22Rv1 (cell line): Measurements from ENCODE around the gene NFX1.
"Not testable (repeated sequence)": the region's sequence is repeated elsewhere in the genome, so short reads cannot be mapped to it uniquely, and the experiment has no call there.

Source experiments
- H3K27ac ChIP-seq: fragments of 450-650 bp; 2 replicates; pipeline ENCODE4 v1.5.1; 2017
- CTCF ChIP-seq: fragments of 450-650 bp; IDR thresholded peaks from 2 replicates; pipeline ENCODE4 v1.5.1; 2017; ENCODE audit warnings: mild to moderate bottlenecking
- ZFX ChIP-seq: fragments of 450-650 bp; IDR thresholded peaks from 2 replicates; pipeline ENCODE4 v1.6.1; 2017; ENCODE audit warnings: antibody characterized with exemption, borderline replicate concordance

NFX1 gene

GRCh38 chr9:33377089-33377715 is 86.9 kb downstream of the NFX1 start:
- no peak overlapping the region for H3K27ac ChIP-seq
- TF ChIP-seq CTCF: no peak
- no peak for TF ChIP-seq ZFX

GRCh38 chr9:33378121-33378795 is 87.9 kb downstream of the NFX1 start:
- TF ChIP-seq ZFX (no peak), CTCF (no peak)
- no peak overlapping the region for H3K27ac ChIP-seq

GRCh38 chr9:33379666-33380389 is 89.5 kb downstream of the NFX1 start:
- H3K27ac ChIP-seq: no peak overlapping the region
- TF ChIP-seq CTCF (no peak), ZFX (no peak)

- no peak for TF ChIP-seq CTCF
- no peak for TF ChIP-seq ZFX
- H3K27ac ChIP-seq: no peak overlapping the region
Observed at GRCh38 chr9:33380390-33381094, 90.2 kb downstream of the NFX1 start.

GRCh38 chr9:33381231-33381791 is 91.0 kb downstream of the NFX1 start:
- no peak overlapping the region for H3K27ac ChIP-seq

GRCh38 chr9:33382397-33382796 is 92.1 kb downstream of the NFX1 start:
- H3K27ac ChIP-seq: not testable (repeated sequence)

More at GRCh38 chr9:33381231-33381791, 91.0 kb downstream of the NFX1 start:
- no peak for TF ChIP-seq ZFX
- no peak for TF ChIP-seq CTCF

GRCh38 chr9:33383396-33383795 is 93.1 kb downstream of the NFX1 start:
- H3K27ac ChIP-seq: not testable (repeated sequence)

GRCh38 chr9:33385536-33385935 is 95.2 kb downstream of the NFX1 start:
- not testable (repeated sequence) for H3K27ac ChIP-seq

GRCh38 chr9:33385979-33386640 is 95.8 kb downstream of the NFX1 start:
- H3K27ac ChIP-seq: not testable (repeated sequence)

GRCh38 chr9:33386641-33386996 is 96.3 kb downstream of the NFX1 start:
- H3K27ac ChIP-seq: not testable (repeated sequence)

GRCh38 chr9:33386998-33387397 is 96.7 kb downstream of the NFX1 start:
- H3K27ac ChIP-seq: not testable (repeated sequence)
